AG09309 (cell line): ENCODE results near the gene ZNF280D.

ENCODE experiments used
- DNase-seq: peaks from one replicate; pipeline ENCODE4 v3.0.0-alpha.2; 2010; ENCODE audit warnings: low read depth
- H3K4me3 ChIP-seq: 2 replicates; pipeline ENCODE4 v1.5.1; 2011; ENCODE audit warnings: mild to moderate bottlenecking, low read depth, low read length, moderate library complexity; ENCODE audit not compliant: control insufficient read depth
- TF ChIP-seq, protein P1 (sequence below): IDR thresholded peaks from 2 replicates; pipeline ENCODE4 v1.5.1; 2011; ENCODE audit warnings: mild to moderate bottlenecking, low read depth, low read length, inconsistent platforms; ENCODE audit not compliant: insufficient read depth, control insufficient read depth; ENCODE audit errors: missing control alignments

ZNF280D gene

DNA sequence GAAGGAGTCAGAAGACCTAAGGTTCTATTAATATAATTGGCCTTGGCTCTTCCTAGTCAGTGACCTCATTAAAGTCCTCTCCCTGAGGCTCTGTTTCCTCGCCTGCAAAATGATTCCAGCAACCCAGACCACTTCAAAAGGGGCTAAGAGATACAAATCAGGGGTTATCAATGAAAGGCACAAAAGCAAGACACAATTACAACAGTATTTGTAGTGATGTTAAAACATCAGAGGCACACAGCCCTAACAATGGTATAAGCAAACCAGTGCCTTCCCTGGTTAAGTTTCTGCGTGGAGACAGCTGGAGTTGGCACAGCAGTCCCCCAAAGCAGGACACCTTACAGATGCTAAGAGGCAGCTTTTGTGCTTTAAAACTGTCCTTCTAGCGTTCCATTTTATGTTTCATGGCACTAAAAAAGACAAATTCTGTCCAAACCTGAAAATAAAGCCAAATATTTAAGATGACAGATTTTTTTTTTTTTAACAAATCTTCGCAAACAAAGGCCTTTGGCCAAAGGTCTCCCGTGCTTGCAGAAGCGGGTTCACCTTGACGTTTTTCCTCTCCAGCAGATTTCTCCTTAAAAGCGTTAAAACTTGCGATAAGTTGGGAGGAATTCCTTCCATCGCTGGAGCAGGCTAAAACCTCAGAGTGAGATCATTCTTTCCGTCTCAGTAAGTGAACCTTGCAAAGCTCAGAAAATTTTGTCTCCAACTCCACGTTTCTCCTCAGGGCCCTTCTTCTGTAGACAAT is 999 bp downstream of the ZNF280D start:
- peak overlapping the region; percentile 79 for H3K4me3 ChIP-seq
- TF ChIP-seq, protein P1, sequence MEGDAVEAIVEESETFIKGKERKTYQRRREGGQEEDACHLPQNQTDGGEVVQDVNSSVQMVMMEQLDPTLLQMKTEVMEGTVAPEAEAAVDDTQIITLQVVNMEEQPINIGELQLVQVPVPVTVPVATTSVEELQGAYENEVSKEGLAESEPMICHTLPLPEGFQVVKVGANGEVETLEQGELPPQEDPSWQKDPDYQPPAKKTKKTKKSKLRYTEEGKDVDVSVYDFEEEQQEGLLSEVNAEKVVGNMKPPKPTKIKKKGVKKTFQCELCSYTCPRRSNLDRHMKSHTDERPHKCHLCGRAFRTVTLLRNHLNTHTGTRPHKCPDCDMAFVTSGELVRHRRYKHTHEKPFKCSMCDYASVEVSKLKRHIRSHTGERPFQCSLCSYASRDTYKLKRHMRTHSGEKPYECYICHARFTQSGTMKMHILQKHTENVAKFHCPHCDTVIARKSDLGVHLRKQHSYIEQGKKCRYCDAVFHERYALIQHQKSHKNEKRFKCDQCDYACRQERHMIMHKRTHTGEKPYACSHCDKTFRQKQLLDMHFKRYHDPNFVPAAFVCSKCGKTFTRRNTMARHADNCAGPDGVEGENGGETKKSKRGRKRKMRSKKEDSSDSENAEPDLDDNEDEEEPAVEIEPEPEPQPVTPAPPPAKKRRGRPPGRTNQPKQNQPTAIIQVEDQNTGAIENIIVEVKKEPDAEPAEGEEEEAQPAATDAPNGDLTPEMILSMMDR: no peak
- no peak for DNase-seq

DNA sequence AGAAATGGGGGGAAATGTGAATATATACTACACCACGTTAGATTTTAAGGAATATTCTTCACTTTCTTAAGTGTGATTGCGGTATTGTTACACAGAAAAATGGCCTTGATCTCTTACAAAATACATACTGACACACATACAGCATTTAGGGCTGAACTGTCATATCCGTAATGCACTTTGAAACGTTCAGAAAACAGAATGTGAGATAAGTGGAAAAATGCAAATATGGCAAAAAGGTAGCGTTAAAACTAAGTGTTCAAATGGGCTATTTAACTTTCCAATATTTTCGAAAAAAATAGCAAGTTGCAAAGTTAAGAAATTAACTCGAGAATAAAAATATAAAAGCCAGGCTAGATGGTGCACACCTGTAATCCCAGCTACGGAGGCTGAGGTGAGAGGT is 1.8 kb downstream of the ZNF280D start:
- TF ChIP-seq, protein P1: no peak
- H3K4me3 ChIP-seq: no peak overlapping the region

DNA sequence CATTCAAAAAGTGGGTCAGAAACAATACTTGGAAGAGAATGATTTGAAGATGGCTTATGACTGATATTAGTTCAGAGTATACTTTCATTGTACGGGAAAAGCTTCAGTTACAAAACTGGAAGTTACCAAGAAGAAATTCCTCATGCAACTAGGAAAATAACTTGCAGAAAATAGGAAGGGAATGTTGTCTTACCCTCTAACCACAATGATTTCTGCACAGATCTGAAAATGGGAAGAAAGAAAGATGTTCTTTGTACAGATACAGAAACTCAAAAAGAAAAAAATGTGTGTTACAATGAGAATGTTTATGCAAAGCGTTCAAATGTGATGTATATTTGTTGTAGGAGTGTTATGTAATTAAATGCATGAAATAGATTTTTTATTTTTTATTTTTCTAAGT is 3.7 kb downstream of the ZNF280D start:
- H3K4me3 ChIP-seq: no peak overlapping the region
- TF ChIP-seq, protein P1: no peak
- no peak for DNase-seq

More for the DNA sequence above, 1.8 kb downstream of the ZNF280D start:
- no peak for DNase-seq

DNA sequence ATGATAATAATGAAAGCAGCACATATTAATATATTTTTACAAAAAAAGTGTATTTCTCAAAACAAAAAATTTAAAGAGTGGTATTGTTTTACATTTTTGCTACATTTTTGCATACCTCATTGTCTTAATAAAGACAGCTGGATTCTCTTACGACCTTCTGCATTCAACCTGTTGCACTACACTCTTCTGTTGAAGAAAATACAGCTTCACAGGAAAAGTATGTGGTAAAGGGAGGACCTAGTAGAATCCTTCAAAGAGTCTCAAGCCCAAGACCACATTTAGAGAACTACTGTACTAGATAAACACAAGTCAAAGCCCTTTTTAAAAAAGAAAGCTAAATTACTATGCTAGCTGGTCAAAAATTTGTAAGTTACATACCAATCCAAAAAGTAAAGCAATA is 7.9 kb downstream of the ZNF280D start:
- TF ChIP-seq, protein P1: no peak
- no peak overlapping the region for H3K4me3 ChIP-seq
- no peak for DNase-seq

DNA sequence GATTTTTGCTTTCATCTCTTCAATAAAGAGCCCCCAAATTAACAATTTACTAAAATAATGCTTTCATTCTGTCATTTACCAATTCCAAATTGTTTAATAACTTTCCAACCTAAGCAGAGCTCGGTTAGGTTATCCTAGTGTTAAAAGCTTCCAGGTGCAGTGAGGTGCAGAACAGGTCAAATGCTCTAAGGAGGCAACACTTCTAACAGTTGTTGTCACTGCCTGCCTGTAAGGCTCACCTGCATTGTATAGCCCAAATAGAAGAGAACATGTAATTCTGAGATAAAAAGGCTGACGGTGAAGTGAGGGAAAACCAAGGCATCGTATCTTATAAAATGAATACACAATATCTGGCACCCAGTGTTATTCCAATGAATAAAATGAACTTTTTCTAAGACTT is 9.1 kb downstream of the ZNF280D start:
- no peak for DNase-seq
- no peak overlapping the region for H3K4me3 ChIP-seq
- TF ChIP-seq, protein P1: no peak

DNA sequence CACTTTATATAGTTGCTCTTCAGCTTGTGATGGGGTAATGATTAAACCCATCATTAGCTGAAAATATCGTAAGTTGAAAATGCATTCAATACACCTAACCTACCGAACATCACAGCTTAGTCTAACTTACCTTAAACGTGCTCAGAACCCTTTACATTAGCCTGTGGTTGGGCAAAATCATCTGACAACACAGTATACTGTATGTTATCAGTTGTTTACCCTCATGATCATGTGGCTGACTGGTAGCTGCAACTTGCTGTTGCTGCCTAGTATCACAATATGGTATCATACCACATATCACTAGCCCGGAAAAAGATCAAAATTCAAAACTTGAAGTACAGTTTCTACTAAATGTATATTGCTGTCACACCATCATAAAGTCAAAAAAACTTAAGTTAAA is 9.5 kb downstream of the ZNF280D start:
- H3K4me3 ChIP-seq: no peak overlapping the region
- TF ChIP-seq, protein P1: no peak
- no peak for DNase-seq
